H9 (cell line): ENCODE data around the gene SYDE2. TPM values are rescaled to one million over a fixed set of nuclear protein-coding genes. Genes with fewer than 3 reads are reported as not detected.

Experiments used
- DNase-seq: peaks from one replicate; pipeline ENCODE4 v3.0.0-alpha.2; 2017
- H2AFZ ChIP-seq: one replicate; pipeline ENCODE4 v1.6.1; 2013; ENCODE audit warnings: mild to moderate bottlenecking, low read length, control low read depth, moderate library complexity
- H2AK5ac ChIP-seq: 2 replicates; pipeline ENCODE4 v1.6.1; 2013; ENCODE audit warnings: low read length, control low read depth, mixed read lengths; ENCODE audit not compliant: insufficient read length
- H2BK120ac ChIP-seq: one replicate; pipeline ENCODE4 v1.6.1; 2013; ENCODE audit warnings: low read depth, mild to moderate bottlenecking, low read length, control low read depth, inconsistent platforms; ENCODE audit not compliant: poor library complexity, severe bottlenecking
- H2BK12ac ChIP-seq: 2 replicates; pipeline ENCODE4 v1.6.1; 2013; ENCODE audit warnings: low read length, control low read depth, mixed read lengths, low read depth; ENCODE audit not compliant: insufficient read length
- H2BK15ac ChIP-seq: 2 replicates; pipeline ENCODE4 v1.6.1; 2013; ENCODE audit warnings: low read depth, low read length, control low read depth
- H2BK20ac ChIP-seq: one replicate; pipeline ENCODE4 v1.6.1; 2013; ENCODE audit warnings: low read depth, mild to moderate bottlenecking, low read length, control low read depth, inconsistent platforms; ENCODE audit not compliant: poor library complexity, severe bottlenecking
- H2BK5ac ChIP-seq: 2 replicates; pipeline ENCODE4 v1.6.1; 2013; ENCODE audit warnings: low read length, control low read depth, mixed read lengths; ENCODE audit not compliant: insufficient read length
- H3K14ac ChIP-seq: 2 replicates; pipeline ENCODE4 v1.6.1; 2013; ENCODE audit warnings: low read length, control low read depth; ENCODE audit not compliant: insufficient read depth
- H3K18ac ChIP-seq: 2 replicates; pipeline ENCODE4 v1.6.1; 2013; ENCODE audit warnings: low read depth, mild to moderate bottlenecking, mixed read lengths, low read length, control low read depth; ENCODE audit not compliant: insufficient read length
- H3K23ac ChIP-seq: 2 replicates; pipeline ENCODE4 v1.6.1; 2013; ENCODE audit warnings: low read length, control low read depth, mixed read lengths, low read depth; ENCODE audit not compliant: insufficient read length
- H3K23me2 ChIP-seq: 2 replicates; pipeline ENCODE4 v1.6.1; 2013; ENCODE audit warnings: low read depth, mild to moderate bottlenecking, mixed read lengths, low read length, control low read depth; ENCODE audit not compliant: insufficient read length, poor library complexity, severe bottlenecking
- H3K27ac ChIP-seq: 2 replicates; pipeline ENCODE4 v1.5.1; 2013; ENCODE audit warnings: low read length, control low read depth, mixed read lengths, low read depth; ENCODE audit not compliant: insufficient read length
- H3K27me3 ChIP-seq: 2 replicates; pipeline ENCODE4 v1.6.1; 2013; ENCODE audit warnings: low read length, control low read depth, inconsistent platforms; ENCODE audit not compliant: insufficient read depth
- H3K4ac ChIP-seq: 2 replicates; pipeline ENCODE4 v1.6.1; 2013; ENCODE audit warnings: low read depth, mild to moderate bottlenecking, control low read depth, inconsistent platforms, low read length, moderate library complexity
- H3K4me1 ChIP-seq: 2 replicates; pipeline ENCODE4 v1.6.1; 2013; ENCODE audit warnings: low read length, control low read depth, inconsistent platforms; ENCODE audit not compliant: insufficient read depth
- H3K4me2 ChIP-seq: 2 replicates; pipeline ENCODE4 v1.6.1; 2013; ENCODE audit warnings: low read length, control low read depth, mixed read lengths; ENCODE audit not compliant: insufficient read length, insufficient read depth
- H3K56ac ChIP-seq: 2 replicates; pipeline ENCODE4 v1.6.1; 2013; ENCODE audit warnings: low read depth, mild to moderate bottlenecking, mixed read lengths, low read length, control low read depth; ENCODE audit not compliant: insufficient read length
- H3K79me1 ChIP-seq: 2 replicates; pipeline ENCODE4 v1.6.1; 2013; ENCODE audit warnings: low read depth, mild to moderate bottlenecking, moderate library complexity, low read length, control low read depth, inconsistent platforms; ENCODE audit not compliant: insufficient read depth, poor library complexity, severe bottlenecking
- H3K79me2 ChIP-seq: 2 replicates; pipeline ENCODE4 v1.6.1; 2013; ENCODE audit warnings: low read length, control low read depth, inconsistent platforms; ENCODE audit not compliant: insufficient read depth
- H3K9ac ChIP-seq: 2 replicates; pipeline ENCODE4 v1.6.1; 2013; ENCODE audit warnings: low read length, control low read depth, mixed read lengths; ENCODE audit not compliant: insufficient read length; ENCODE audit errors: extremely low read depth
- H3K9me3 ChIP-seq: one replicate; pipeline ENCODE4 v1.6.1; 2013; ENCODE audit warnings: low read depth, low read length, inconsistent platforms; ENCODE audit not compliant: control insufficient read depth
- H3T11ph ChIP-seq: one replicate; pipeline ENCODE4 v1.6.1; 2013; ENCODE audit warnings: mild to moderate bottlenecking, low read length, control low read depth, inconsistent platforms
- H4K20me1 ChIP-seq: one replicate; pipeline ENCODE4 v1.6.1; 2013; ENCODE audit not compliant: control insufficient read depth, insufficient read length, insufficient read depth
- H4K5ac ChIP-seq: 2 replicates; pipeline ENCODE4 v1.6.1; 2013; ENCODE audit warnings: low read depth, mild to moderate bottlenecking, mixed read lengths, low read length, control low read depth; ENCODE audit not compliant: insufficient read length
- H4K8ac ChIP-seq: replicated peaks from 2 replicates; pipeline ENCODE4 v1.6.1; 2013; ENCODE audit warnings: low read length, control low read depth, mixed read lengths, low read depth; ENCODE audit not compliant: insufficient read length
- H4K91ac ChIP-seq: 2 replicates; pipeline ENCODE4 v1.6.1; 2013; ENCODE audit warnings: low read depth, mild to moderate bottlenecking, moderate library complexity, mixed read lengths, low read length, control low read depth; ENCODE audit not compliant: insufficient read length
- H3K27ac Mint-ChIP-seq, 3 experiments: 2 replicates in 2 of 3; 3 replicates in 1 of 3; pipeline ENCODE4 v1.8.0; 2020 to 2021; ENCODE audit warnings: mixed read lengths in 3 of 3, mild to moderate bottlenecking in 1 of 3, moderate library complexity in 1 of 3
- H3K27me3 Mint-ChIP-seq: 2 replicates; pipeline ENCODE4 v1.8.0; 2021; ENCODE audit warnings: low read depth, mild to moderate bottlenecking, moderate library complexity, mixed read lengths
- H3K36me3 Mint-ChIP-seq, 3 experiments: 2 replicates in 2 of 3; 3 replicates in 1 of 3; pipeline ENCODE4 v1.8.0; 2020 to 2021; ENCODE audit warnings: low read depth in 3 of 3, mixed read lengths in 3 of 3; ENCODE audit not compliant: insufficient read depth in 1 of 3
- H3K4me1 Mint-ChIP-seq, 2 experiments: 2 replicates each; pipeline ENCODE4 v1.8.0; 2020; ENCODE audit warnings: mixed read lengths in 2 of 2
- H3K4me3 Mint-ChIP-seq, 2 experiments: 2 replicates in 1 of 2; 3 replicates in 1 of 2; pipeline ENCODE4 v1.8.0; 2020 to 2021; ENCODE audit warnings: mild to moderate bottlenecking in 2 of 2, mixed read lengths in 2 of 2, moderate library complexity in 1 of 2
- H3K9me3 Mint-ChIP-seq, 2 experiments: 2 replicates in 1 of 2; 3 replicates in 1 of 2; pipeline ENCODE4 v1.8.0; 2020; ENCODE audit warnings: mild to moderate bottlenecking in 2 of 2, mixed read lengths in 2 of 2, moderate library complexity in 1 of 2
- WGBS: extraction: QIAGEN DNeasy Blood & Tissue Kit; methylation state at CpG from one replicate; pipeline ENCODE4 v1.1.7; 2013; ENCODE audit warnings: missing lambda C conversion rate, low lambda C conversion rate, mixed read lengths; ENCODE audit not compliant: insufficient read length; ENCODE audit errors: extremely low coverage; 5-methylcytosine and 5-hydroxymethylcytosine counted together
- total RNA-seq: library from RNA; stranded (reverse); gene quantifications from 2 replicates; pipeline ENCODE4 v1.2.1, GENCODE V29; 2021
- TF ChIP-seq, protein P1 (sequence below): fragments of 200-600 bp; sonication (generic); conservative IDR thresholded peaks from 3 replicates; pipeline ENCODE4 v1.8.0; 2021; ENCODE audit warnings: antibody characterized with exemption, mild to moderate bottlenecking

Gene SYDE2
- total RNA-seq, 1 experiment from 2014 or later, result 12.4 TPM

DNA sequence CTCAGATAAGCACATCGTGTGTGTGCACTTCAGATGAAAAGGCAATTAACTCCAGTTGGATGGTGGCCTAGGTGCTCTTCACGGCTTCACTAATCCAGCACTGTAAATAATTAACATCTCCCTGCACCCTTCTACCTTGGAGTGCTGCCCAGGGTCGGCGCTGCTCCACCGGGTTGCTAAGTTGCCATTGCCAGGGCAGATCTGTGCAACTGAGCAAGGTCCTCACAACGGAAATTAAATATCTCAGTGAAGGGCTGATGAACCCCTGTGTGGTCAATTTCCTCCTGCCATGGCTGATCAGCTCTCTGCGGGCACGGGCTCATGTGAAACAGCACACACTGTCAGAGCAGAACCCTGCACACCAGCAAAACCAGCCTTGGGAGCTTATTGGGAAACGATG lies 63.2 kb downstream of the SYDE2 start:
- Histone ChIP-seq H2BK15ac (no peak overlapping the region), H2BK20ac (no peak overlapping the region), H4K91ac (no peak overlapping the region), H3K27ac (no peak overlapping the region), H3K4me1 (no peaks in the 10 kb centered on the region; the same call in 1 of the 2 replicates), H3K4me2 (no peak overlapping the region), H3K14ac (no peak overlapping the region), H3K9ac (no peak overlapping the region), H2AK5ac (no peak overlapping the region), H2BK12ac (no peak overlapping the region), H2BK5ac (no peak overlapping the region), H3T11ph (no peak overlapping the region), H3K79me1 (no peaks in the 10 kb centered on the region), H3K23me2 (no peaks in the 10 kb centered on the region), H4K20me1 (no peaks in the 10 kb centered on the region), H3K27me3 (no peaks in the 10 kb centered on the region), H2AFZ (no peak overlapping the region), H2BK120ac (no peak overlapping the region), H3K79me2 (no peaks in the 10 kb centered on the region), H4K5ac (no peak overlapping the region), H3K4ac (no peak overlapping the region), H3K23ac (no peak overlapping the region), H3K56ac (no peak overlapping the region), H3K9me3 (no peaks in the 10 kb centered on the region), H3K18ac (no peak overlapping the region), H4K8ac (no peak overlapping the region)
- H3K9me3 Mint-ChIP-seq, result no peaks in the 10 kb centered on the region
- H3K4me1 Mint-ChIP-seq, result no peaks in the 10 kb centered on the region
- DNase-seq, result no peak
- H3K27me3 Mint-ChIP-seq, result no peaks in the 10 kb centered on the region
- WGBS, result no CpG with 5 or more reads among the region's 9 CpGs
- H3K4me3 Mint-ChIP-seq, result no peak overlapping the region
- TF ChIP-seq, protein P1, sequence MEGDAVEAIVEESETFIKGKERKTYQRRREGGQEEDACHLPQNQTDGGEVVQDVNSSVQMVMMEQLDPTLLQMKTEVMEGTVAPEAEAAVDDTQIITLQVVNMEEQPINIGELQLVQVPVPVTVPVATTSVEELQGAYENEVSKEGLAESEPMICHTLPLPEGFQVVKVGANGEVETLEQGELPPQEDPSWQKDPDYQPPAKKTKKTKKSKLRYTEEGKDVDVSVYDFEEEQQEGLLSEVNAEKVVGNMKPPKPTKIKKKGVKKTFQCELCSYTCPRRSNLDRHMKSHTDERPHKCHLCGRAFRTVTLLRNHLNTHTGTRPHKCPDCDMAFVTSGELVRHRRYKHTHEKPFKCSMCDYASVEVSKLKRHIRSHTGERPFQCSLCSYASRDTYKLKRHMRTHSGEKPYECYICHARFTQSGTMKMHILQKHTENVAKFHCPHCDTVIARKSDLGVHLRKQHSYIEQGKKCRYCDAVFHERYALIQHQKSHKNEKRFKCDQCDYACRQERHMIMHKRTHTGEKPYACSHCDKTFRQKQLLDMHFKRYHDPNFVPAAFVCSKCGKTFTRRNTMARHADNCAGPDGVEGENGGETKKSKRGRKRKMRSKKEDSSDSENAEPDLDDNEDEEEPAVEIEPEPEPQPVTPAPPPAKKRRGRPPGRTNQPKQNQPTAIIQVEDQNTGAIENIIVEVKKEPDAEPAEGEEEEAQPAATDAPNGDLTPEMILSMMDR, result no peak
- no peak overlapping the region for H3K27ac Mint-ChIP-seq
- no peaks in the 10 kb centered on the region for H3K36me3 Mint-ChIP-seq
